HepG2 (cell line): ENCODE data around the gene CRHR1. TPM values are rescaled to one million over a fixed set of nuclear protein-coding genes. Genes with fewer than 3 reads are reported as not detected.

Source experiments
- ATAC-seq: fragments of 200-7000 bp; cut with Tn5 transposase; 3 replicates; pipeline ENCODE4 v1.9.1; 2020; ENCODE audit warnings: mild to moderate bottlenecking, moderate library complexity
- BruUV-seq: library from RNA; stranded (reverse); fragments of 400-500 nt; replicated peaks from 2 replicates; lab custom pipeline; 2021; lab: Mats Ljungman, UMichigan
- CTCF ChIA-PET: fragments of 300-600 bp; formaldehyde crosslinking; extraction: SDS; loops from one replicate; lab custom pipeline; 2021; ENCODE audit warnings: low total read pairs, inconsistent platforms, low intra/inter-chr PET ratio; lab: Yijun Ruan, JAX
- POLR2A ChIA-PET: fragments of 350-600 bp; sonication (Branson Sonifier 250); formaldehyde crosslinking; loops from one replicate; lab custom pipeline; 2020; ENCODE audit warnings: antibody characterized with exemption, inconsistent platforms; lab: Yijun Ruan, JAX
- DNase-seq: peaks from one replicate; pipeline ENCODE4 v3.0.0-alpha.2; 2015; ENCODE audit warnings: low spot score
- FAIRE-seq: peaks from 3 replicates; lab custom pipeline; 2011; peaks lifted over from hg19 to GRCh38; lab: Jason Lieb, UNC
- H2AFZ ChIP-seq: one replicate; pipeline ENCODE4 v1.6.1; 2011; ENCODE audit warnings: low read length, inconsistent platforms
- H3K27ac ChIP-seq: fragments of 300-600 bp; 3 replicates; pipeline ENCODE4 v1.8.0; 2011; ENCODE audit warnings: mixed run types, mild to moderate bottlenecking, mixed read lengths, low read length, inconsistent platforms; ENCODE audit not compliant: insufficient read depth; ENCODE audit errors: extremely low read length
- H3K27me3 ChIP-seq, 2 experiments: fragments of 200-600 bp in 1 of 2; 2 replicates in 1 of 2; 3 replicates in 1 of 2; pipeline versions ENCODE4 v1.6.0 to v1.8.0; 2011; ENCODE audit warnings: low read length in 2 of 2, mild to moderate bottlenecking in 2 of 2, moderate library complexity in 2 of 2, inconsistent platforms in 1 of 2; ENCODE audit not compliant: insufficient read depth in 2 of 2, control insufficient read depth in 1 of 2
- H3K36me3 ChIP-seq, 2 experiments: fragments of 200-600 bp in 1 of 2; replicated peaks in 1 of 2; 2 replicates in 1 of 2; 3 replicates in 1 of 2; pipeline versions ENCODE4 v1.5.1 to v1.8.0; 2011; ENCODE audit warnings: low read length in 2 of 2, inconsistent platforms in 1 of 2; ENCODE audit not compliant: insufficient read depth in 2 of 2, control insufficient read depth in 1 of 2
- H3K4me1 ChIP-seq: 2 replicates; pipeline ENCODE4 v1.5.1; 2012; ENCODE audit warnings: low read length, inconsistent platforms; ENCODE audit not compliant: insufficient read depth
- H3K4me2 ChIP-seq: 2 replicates; pipeline ENCODE4 v1.6.0; 2011; ENCODE audit warnings: low read depth, low read length, inconsistent platforms
- H3K4me3 ChIP-seq, 3 experiments: fragments of 200-600 bp in 1 of 3; sonication (generic), shearing (Covaris generic) in 1 of 3; replicated peaks in 1 of 3; 2 replicates each; pipeline ENCODE4 v1.5.1; 2011 to 2016; ENCODE audit warnings: low read length in 3 of 3, inconsistent platforms in 2 of 3, low read depth in 2 of 3, mild to moderate bottlenecking in 2 of 3, control low read depth in 1 of 3, mixed read lengths in 1 of 3; ENCODE audit not compliant: insufficient read depth in 1 of 3
- H3K79me2 ChIP-seq: one replicate; pipeline ENCODE4 v1.6.1; 2011; ENCODE audit warnings: low read length, inconsistent platforms; ENCODE audit not compliant: insufficient read depth
- H3K9ac ChIP-seq: 2 replicates; pipeline ENCODE4 v1.6.0; 2011; ENCODE audit warnings: mild to moderate bottlenecking, low read depth, low read length, inconsistent platforms; ENCODE audit not compliant: insufficient read depth
- H3K9me3 ChIP-seq: 2 replicates; pipeline ENCODE4 v1.5.1; 2012; ENCODE audit warnings: mild to moderate bottlenecking, low read length
- H4K20me1 ChIP-seq: 2 replicates; pipeline ENCODE4 v1.6.0; 2011; ENCODE audit warnings: inconsistent platforms, mild to moderate bottlenecking, low read length, moderate library complexity; ENCODE audit not compliant: insufficient read depth
- ERF ChIP-seq: IDR thresholded peaks from 2 replicates; pipeline ENCODE4 v1.6.1; 2018; ENCODE audit warnings: missing biosample characterization, missing genetic modification reagents
- RCOR2 ChIP-seq: IDR thresholded peaks from 2 replicates; pipeline ENCODE4 v1.6.1; 2016; ENCODE audit warnings: missing biosample characterization, missing genetic modification reagents
- SAFB2 ChIP-seq: sonication (generic); formaldehyde crosslinking; IDR thresholded peaks from 2 replicates; pipeline ENCODE4 v1.5.1; 2020; ENCODE audit warnings: missing genetic modification reagents, low read depth, mild to moderate bottlenecking, borderline replicate concordance
- ZFP36L2 ChIP-seq: sonication (generic); formaldehyde crosslinking; IDR thresholded peaks from 2 replicates; pipeline ENCODE4 v1.4.0; 2020; ENCODE audit warnings: missing genetic modification reagents
- ZFP90 ChIP-seq: sonication (generic); formaldehyde crosslinking; IDR thresholded peaks from 2 replicates; pipeline ENCODE4 v1.8.0; 2022; ENCODE audit warnings: missing genetic modification reagents, mild to moderate bottlenecking, inconsistent platforms, borderline replicate concordance
- ZNF20 ChIP-seq: sonication (generic); formaldehyde crosslinking; IDR thresholded peaks from 2 replicates; pipeline ENCODE4 v1.4.0; 2020; ENCODE audit warnings: mild to moderate bottlenecking, moderate library complexity, missing genetic modification reagents
- ZNF256 ChIP-seq: sonication (generic); formaldehyde crosslinking; conservative IDR thresholded peaks from 2 replicates; pipeline ENCODE4 v1.4.0; 2020; ENCODE audit warnings: missing genetic modification reagents
- WGBS: methylation state at CpG from one replicate; pipeline ENCODE4 v1.1.6; 2017; ENCODE audit warnings: low lambda C conversion rate; 5-methylcytosine and 5-hydroxymethylcytosine counted together
- in situ Hi-C: cut with HindIII; loops from 2 replicates; pipeline ENCODE4 v1.10.0; 2017; ENCODE audit warnings: low pct_unique_long_range_greater_than_20kb; ENCODE audit not compliant: extremely low pct_ligation_motif_present
- intact Hi-C: fragments of 100-400 bp; cut with micrococcal nuclease; formaldehyde crosslinking; loops from one replicate; pipeline ENCODE4 v1.10.0; 2022; ENCODE audit not compliant: unreplicated experiment
- polyA plus RNA-seq, 8 experiments: library from polyadenylated mRNA; depleted of rRNA in 3 of 8; stranded (reverse) in 7 of 8; unstranded in 1 of 8; fragments of >200 nt; fragmentation: Illumina TruSeq in 4 of 8; extraction: Trizol in 4 of 8; gene quantifications; 2 replicates each; pipeline versions ENCODE4 v1.2.1 to v1.2.3, GENCODE V29; 2011 to 2016; ENCODE audit warnings: low read depth in 4 of 8, missing spikeins in 1 of 8, mixed read lengths in 1 of 8; ENCODE audit not compliant: insufficient read depth in 1 of 8
- total RNA-seq, 5 experiments: library from RNA; depleted of rRNA; stranded (reverse); fragments of >200 nt; fragmentation: Illumina TruSeq; extraction: Trizol; gene quantifications; 2 replicates each; pipeline ENCODE4 v1.2.3, GENCODE V29; 2016; ENCODE audit warnings: low read depth in 1 of 5
- TF ChIP-seq, protein P1 (sequence below): sonication (generic); formaldehyde crosslinking; IDR thresholded peaks from 2 replicates; pipeline ENCODE4 v1.9.0; 2021; ENCODE audit warnings: missing genetic modification reagents, borderline replicate concordance
- TF ChIP-seq, protein P2 (sequence below): sonication (generic); formaldehyde crosslinking; IDR thresholded peaks from 2 replicates; pipeline ENCODE4 v1.5.0; 2020; ENCODE audit warnings: missing genetic modification reagents
- TF ChIP-seq, protein P3 (sequence below), 2 experiments: sonication (generic) in 1 of 2; formaldehyde crosslinking in 1 of 2; IDR thresholded peaks; 2 replicates each; pipeline versions ENCODE4 v1.5.1 to v1.6.1; 2011 to 2020; ENCODE audit warnings: borderline replicate concordance in 1 of 2, low read depth in 1 of 2, low read length in 1 of 2, mild to moderate bottlenecking in 1 of 2, missing genetic modification reagents in 1 of 2, moderate library complexity in 1 of 2
- TF ChIP-seq, protein P4 (sequence below): sonication (generic); formaldehyde crosslinking; IDR thresholded peaks from 2 replicates; pipeline ENCODE4 v1.8.0; 2022; ENCODE audit warnings: mild to moderate bottlenecking, missing genetic modification reagents, borderline replicate concordance

Gene CRHR1
- total and polyA plus RNA-seq, 2 of the 13 experiments (the other 11 are each of a cell fraction or from before 2014, with no cell fraction given) = not detected

DNA sequence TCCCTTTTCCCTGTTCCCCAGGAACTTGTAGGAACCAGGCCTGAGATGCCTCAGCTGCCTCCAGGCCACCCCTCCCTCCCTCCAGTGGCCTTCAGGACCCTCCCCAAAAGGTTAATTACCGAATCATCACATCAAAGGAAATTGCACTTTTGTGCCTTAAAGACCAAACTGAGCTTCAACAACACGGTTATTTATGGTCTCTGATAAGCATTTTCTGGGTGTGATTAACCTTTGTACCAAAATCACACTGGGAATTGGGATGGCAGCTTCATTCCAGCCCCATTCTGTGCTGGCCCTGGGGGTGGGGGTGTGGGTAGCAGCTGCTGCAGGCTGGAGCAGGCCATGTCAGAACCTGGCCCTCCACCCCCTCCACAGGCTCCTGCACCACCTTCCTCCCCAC lies 16.7 kb downstream of the CRHR1 start:
- no peak for ATAC-seq
- Histone ChIP-seq H3K9ac (no peak overlapping the region), H4K20me1 (no peaks in the 10 kb centered on the region), H3K27ac (no peak overlapping the region), H3K9me3 (no peaks in the 10 kb centered on the region), H3K27me3 (peaks cover 15 to 74% of the 10 kb centered on the region in 2 experiments; a peak in 4 of 5 replicates), H3K79me2 (no peaks in the 10 kb centered on the region), H3K36me3 (no peaks in the 10 kb centered on the region), H3K4me1 (no peaks in the 10 kb centered on the region), H2AFZ (no peak overlapping the region), H3K4me3 (no peak overlapping the region), H3K4me2 (no peak overlapping the region)
- FAIRE-seq = no peak
- ChIA-PET POLR2A (no interaction called here), CTCF (no interaction called here)
- BruUV-seq = no TSS peak
- no peak for TF ChIP-seq ERF (CRISPR knock-in tag)
- TF ChIP-seq, protein P1, sequence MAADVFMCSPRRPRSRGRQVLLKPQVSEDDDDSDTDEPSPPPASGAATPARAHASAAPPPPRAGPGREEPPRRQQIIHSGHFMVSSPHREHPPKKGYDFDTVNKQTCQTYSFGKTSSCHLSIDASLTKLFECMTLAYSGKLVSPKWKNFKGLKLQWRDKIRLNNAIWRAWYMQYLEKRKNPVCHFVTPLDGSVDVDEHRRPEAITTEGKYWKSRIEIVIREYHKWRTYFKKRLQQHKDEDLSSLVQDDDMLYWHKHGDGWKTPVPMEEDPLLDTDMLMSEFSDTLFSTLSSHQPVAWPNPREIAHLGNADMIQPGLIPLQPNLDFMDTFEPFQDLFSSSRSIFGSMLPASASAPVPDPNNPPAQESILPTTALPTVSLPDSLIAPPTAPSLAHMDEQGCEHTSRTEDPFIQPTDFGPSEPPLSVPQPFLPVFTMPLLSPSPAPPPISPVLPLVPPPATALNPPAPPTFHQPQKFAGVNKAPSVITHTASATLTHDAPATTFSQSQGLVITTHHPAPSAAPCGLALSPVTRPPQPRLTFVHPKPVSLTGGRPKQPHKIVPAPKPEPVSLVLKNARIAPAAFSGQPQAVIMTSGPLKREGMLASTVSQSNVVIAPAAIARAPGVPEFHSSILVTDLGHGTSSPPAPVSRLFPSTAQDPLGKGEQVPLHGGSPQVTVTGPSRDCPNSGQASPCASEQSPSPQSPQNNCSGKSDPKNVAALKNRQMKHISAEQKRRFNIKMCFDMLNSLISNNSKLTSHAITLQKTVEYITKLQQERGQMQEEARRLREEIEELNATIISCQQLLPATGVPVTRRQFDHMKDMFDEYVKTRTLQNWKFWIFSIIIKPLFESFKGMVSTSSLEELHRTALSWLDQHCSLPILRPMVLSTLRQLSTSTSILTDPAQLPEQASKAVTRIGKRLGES = no peak
- no peak for TF ChIP-seq ZFP36L2
- DNase-seq = no peak
- in situ Hi-C loops = loop anchor here (5.0 kb wide), 1 partner anchor 49 kb away; no protein-coding TSS in a partner anchor
- intact Hi-C loops = no loop called here
- 0% methylated on average over 2 of the region's 2 CpGs for WGBS

DNA sequence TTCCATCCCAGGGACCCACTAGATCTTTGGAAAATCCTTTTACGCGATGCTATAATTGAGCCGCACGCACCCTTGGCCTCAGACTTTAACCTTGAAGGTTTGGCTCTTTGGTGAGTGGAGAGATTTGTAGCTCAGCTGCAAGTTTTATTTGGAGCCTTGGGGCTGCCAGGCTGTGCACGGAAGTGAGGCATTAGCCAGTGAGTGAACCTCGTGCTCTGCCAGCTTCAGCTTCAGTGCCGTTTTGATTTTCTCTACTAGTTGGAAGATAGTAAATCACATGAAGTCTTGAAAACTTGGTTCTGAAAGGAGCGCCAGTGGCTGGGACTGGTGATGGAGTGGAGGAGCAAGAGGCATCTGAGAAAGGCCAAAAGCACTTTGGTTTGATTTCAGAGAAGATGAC lies 17.3 kb downstream of the CRHR1 start:
- intact Hi-C loops (no loop called here), in situ Hi-C loops (loop anchor here (5.0 kb wide), 1 partner anchor 49 kb away; no protein-coding TSS in a partner anchor)
- Histone ChIP-seq H3K79me2 (no peaks in the 10 kb centered on the region), H2AFZ (no peak overlapping the region), H3K27me3 (peaks cover 18 to 74% of the 10 kb centered on the region in 2 experiments; a peak in 4 of 5 replicates), H4K20me1 (no peaks in the 10 kb centered on the region), H3K9ac (no peak overlapping the region), H3K36me3 (no peaks in the 10 kb centered on the region), H3K27ac (no peak overlapping the region), H3K4me3 (no peak overlapping the region), H3K4me2 (no peak overlapping the region), H3K4me1 (no peaks in the 10 kb centered on the region), H3K9me3 (no peaks in the 10 kb centered on the region)
- CTCF ChIA-PET = no interaction called here
- WGBS = 38% methylated on average over 8 of the region's 8 CpGs
- POLR2A ChIA-PET = no interaction called here
- no peak for FAIRE-seq
- no peak for DNase-seq
- no TSS peak for BruUV-seq
- ATAC-seq = no peak
- TF ChIP-seq, protein P2, sequence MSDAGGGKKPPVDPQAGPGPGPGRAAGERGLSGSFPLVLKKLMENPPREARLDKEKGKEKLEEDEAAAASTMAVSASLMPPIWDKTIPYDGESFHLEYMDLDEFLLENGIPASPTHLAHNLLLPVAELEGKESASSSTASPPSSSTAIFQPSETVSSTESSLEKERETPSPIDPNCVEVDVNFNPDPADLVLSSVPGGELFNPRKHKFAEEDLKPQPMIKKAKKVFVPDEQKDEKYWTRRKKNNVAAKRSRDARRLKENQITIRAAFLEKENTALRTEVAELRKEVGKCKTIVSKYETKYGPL (CRISPR knock-in tag) = no peak
- TF ChIP-seq SAFB2 (CRISPR knock-in tag) (no peak), ZNF20 (CRISPR knock-in tag) (no peak), ZNF256 (CRISPR knock-in tag) (no peak), RCOR2 (no peak), ZFP90 (no peak)
- TF ChIP-seq, protein P3, sequence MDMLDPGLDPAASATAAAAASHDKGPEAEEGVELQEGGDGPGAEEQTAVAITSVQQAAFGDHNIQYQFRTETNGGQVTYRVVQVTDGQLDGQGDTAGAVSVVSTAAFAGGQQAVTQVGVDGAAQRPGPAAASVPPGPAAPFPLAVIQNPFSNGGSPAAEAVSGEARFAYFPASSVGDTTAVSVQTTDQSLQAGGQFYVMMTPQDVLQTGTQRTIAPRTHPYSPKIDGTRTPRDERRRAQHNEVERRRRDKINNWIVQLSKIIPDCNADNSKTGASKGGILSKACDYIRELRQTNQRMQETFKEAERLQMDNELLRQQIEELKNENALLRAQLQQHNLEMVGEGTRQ (IDR thresholded peaks at IDR 0.05; ENCODE audit: low read depth, low read length) = no peak
- TF ChIP-seq, protein P3 (CRISPR knock-in tag; IDR thresholded peaks at IDR 0.05; ENCODE audit: borderline replicate concordance) = no peak
- TF ChIP-seq, protein P4, sequence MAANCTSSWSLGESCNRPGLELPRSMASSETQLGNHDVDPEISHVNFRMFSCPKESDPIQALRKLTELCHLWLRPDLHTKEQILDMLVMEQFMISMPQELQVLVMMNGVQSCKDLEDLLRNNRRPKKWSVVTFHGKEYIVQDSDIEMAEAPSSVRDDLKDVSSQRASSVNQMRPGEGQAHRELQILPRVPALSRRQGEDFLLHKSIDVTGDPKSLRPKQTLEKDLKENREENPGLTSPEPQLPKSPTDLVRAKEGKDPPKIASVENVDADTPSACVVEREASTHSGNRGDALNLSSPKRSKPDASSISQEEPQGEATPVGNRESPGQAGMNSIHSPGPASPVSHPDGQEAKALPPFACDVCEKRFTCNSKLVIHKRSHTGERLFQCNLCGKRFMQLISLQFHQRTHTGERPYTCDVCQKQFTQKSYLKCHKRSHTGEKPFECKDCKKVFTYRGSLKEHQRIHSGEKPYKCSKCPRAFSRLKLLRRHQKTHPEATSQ (CRISPR knock-in tag) = no peak
